ENCODE data around the gene SLC3A2.
A peak's percentile ranks its signal among the peaks of the same experiment; 100 is the strongest.
"Not testable (repeated sequence)": the region's sequence is repeated elsewhere in the genome, so short reads cannot be mapped to it uniquely, and the experiment has no call there.

The SLC3A2 gene

DNA sequence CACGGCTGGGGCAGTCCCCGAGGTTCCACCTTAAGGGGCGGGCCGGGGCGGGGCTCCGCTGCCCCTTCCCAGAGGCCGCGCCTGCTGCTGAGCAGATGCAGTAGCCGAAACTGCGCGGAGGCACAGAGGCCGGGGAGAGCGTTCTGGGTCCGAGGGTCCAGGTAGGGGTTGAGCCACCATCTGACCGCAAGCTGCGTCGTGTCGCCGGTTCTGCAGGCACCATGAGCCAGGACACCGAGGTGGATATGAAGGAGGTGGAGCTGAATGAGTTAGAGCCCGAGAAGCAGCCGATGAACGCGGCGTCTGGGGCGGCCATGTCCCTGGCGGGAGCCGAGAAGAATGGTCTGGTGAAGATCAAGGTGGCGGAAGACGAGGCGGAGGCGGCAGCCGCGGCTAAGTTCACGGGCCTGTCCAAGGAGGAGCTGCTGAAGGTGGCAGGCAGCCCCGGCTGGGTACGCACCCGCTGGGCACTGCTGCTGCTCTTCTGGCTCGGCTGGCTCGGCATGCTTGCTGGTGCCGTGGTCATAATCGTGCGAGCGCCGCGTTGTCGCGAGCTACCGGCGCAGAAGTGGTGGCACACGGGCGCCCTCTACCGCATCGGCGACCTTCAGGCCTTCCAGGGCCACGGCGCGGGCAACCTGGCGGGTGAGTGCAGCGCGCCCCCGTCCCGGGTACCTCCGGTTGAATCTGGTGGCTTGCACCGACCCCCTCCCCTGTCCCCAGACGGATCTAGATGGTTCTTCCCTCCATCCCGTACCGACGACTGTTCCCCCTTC is at the start of gene SLC3A2:
Gene SLC3A2 (plus strand): TSS at position 94 of the 776 bp plus-strand sequence. CDS start 128 bp downstream, at position 222.
- DNase-seq (ENCODE audit: low read depth): peak; percentile 74

DNA sequence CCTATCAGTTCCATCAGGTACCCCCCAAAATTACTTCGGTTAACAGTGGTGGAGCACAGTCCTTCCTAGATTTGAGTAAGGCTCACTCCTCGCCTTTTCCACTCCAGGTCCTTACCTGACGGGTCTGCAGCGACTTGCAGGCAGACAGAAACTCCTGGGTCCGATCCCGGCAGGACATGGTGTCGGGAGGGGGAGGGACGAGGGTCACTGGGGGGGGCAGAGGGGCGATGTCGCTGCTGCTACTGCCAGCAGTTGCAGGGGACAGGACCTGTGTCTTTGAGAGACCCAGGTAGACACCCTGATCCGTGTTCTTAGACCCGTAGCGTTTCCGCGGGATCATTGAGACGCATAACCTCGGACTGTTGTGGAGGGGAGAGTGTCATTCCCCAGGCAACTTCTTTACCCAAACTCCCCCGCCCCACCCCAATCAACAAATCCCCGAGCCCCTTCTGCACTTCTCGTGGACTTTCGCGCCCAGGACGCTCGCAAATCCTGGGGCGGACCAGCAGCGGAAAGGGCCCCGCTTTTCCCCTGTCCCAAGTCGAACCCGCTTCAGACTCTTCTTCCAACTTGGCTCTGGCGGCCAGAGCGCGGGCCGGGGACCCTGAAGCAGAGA is 49.7 kb upstream of the SLC3A2 start:
- no peak for DNase-seq (ENCODE audit: low read depth)

DNA sequence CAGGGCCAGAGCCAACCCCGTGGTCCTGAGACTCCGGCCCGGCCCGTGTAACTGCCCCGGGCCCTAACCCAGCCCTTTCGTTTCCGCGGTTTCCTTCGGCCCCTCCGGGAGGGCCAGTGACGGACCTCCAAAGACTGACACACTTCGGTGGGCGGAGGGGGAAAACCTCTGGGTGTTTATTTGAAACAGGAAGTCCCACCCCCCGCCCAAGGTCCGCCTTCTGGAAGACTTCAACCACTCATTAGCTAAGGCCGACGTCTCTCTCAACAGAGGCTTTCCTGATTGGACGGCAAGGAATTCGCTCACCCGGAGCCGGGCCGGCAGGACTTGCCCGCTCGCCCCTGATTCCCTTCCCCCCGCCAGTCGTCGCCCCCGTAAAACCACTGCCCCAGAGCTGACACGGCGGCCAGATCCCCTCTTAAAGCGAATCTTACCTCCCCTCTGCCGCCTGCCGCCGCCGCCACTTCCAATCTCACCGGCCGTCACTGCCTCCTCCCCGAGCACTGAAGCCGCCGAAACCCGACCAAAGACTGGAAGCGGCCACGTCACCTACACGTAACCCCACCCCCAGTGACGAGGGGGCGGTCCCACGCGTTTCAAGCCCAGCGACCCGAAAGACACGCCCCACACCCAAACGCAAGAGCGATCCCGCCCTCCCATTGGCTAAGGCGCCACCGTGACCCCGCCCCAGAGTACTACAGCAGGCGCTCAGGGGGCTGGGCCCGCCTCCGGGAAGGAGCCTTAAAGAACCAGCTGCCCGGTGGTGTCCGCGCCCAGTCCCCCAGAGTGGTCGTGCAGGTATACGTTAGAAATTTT is 49.0 kb upstream of the SLC3A2 start, which contains the start of gene STX5:
Gene STX5 (minus strand): TSS at position 532 of the 816 bp plus-strand sequence. CDS start 808 bp downstream, outside the sequence.
- peak; percentile 100 for DNase-seq (ENCODE audit: low read depth)

DNA sequence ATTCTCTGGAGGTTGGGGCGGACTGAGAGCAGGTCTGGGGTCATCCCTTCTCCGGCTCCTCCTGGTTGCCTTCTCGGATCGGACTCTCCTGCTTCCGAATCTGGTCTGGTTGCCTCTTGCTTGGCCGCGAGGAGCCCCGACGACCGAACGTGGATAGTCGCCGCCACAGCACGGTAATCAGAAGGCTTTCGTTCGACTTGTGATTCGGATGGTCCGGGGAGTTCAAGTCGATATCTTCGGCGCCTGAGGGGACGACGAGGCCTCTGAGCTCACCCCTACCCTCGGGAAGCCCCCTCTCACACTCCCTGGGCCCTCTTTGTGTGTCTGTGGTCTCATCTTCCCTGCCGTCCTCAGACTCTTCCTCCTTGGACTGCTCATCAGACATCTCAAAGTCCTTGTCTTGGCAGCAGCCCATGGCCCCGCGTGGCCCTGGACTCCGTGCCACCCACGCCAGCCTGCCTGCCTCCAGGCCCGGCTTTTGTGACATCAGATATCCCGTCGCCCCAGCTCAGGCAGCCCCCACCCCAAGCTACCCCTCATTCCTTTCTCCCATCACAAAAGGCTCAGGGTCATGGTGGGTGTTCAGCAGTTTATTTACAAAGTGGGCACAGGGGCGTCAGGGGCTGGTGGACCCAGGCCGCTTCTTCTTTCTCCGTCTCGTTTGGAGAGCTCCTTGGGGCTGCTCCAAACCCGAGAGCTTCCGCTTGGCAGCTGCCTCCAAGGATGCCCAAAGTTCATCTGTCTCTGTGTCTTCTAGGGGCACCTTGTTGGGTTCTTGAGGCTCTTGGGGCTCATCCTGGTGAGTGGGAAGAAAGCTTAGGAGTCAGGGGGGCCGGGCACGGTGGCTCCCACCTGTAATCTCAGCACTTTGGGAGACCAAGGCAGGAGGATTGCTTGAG is 48.1 kb upstream of the SLC3A2 start, which contains the start of gene TEX54:
Gene TEX54 (minus strand): TSS at position 506 of the 899 bp plus-strand sequence.
- DNase-seq (ENCODE audit: low read depth): no peak

DNA sequence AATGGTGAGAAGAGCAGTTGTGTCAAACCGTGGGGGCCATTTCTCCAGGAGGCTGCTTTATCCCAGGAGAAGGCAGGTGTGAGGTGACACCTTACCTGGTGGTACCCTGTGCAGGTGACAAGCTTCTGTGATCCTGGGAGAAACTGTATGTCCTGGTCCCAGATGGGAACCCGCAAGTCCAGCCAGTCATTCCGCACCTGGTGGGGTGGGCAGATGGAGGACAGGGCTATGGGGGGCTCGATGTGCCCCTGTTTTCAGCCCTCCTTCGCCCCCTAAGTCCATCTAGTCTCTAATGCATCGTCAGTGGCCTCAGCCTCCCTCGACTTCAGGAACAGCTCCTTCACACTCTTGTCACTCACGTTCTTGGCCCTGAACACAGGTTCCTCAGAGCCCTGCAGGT is 45.4 kb upstream of the SLC3A2 start:
- DNase-seq (ENCODE audit: low read depth): no peak

DNA sequence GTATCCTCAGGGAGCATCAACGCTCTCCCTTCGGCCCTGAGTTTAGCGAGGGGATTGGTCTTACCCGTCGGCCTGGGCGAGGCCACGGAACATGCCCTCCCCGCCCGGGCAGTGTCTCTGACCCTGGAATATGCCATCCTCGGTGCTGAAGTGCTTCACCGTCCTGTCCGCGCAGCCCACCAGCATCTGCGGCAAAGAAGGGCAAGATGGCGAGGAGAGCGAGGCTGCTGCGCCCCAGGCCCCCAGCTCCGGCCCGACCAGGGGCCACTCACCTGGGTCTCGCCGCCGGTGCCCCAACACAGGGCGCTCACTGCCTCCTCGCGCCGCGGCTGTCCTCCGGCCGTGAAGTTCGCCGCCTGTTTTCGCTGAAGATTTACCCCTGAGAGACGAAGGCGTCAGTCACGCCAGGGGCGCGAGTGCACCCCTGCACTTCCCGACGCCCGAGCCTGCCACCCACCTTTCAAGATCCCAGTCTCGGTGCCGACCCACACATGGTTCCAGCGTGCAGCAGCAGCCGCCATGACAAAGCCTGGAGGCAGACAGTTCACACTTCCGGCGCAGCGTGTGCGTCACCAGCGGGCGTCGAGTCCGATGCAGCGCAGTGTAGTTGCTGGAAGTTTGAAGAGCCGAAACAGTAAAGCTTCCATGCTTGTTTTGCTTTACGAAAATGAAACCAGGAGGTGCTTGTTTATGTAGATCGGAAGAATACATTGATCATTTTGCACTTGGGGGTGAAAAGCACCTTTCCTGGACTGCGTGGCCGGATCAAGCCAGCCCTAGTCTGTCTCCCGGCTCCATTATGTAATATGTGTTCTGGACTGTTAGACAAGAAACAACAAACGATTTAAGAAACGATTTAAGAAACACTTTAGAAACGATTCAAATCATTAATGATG is 41.4 kb upstream of the SLC3A2 start, which contains the start of gene WDR74:
Gene WDR74 (minus strand): TSS at position 541 of the 896 bp plus-strand sequence. CDS start 20 bp downstream, at position 521.
- peak; percentile 82 for DNase-seq (ENCODE audit: low read depth)

DNA sequence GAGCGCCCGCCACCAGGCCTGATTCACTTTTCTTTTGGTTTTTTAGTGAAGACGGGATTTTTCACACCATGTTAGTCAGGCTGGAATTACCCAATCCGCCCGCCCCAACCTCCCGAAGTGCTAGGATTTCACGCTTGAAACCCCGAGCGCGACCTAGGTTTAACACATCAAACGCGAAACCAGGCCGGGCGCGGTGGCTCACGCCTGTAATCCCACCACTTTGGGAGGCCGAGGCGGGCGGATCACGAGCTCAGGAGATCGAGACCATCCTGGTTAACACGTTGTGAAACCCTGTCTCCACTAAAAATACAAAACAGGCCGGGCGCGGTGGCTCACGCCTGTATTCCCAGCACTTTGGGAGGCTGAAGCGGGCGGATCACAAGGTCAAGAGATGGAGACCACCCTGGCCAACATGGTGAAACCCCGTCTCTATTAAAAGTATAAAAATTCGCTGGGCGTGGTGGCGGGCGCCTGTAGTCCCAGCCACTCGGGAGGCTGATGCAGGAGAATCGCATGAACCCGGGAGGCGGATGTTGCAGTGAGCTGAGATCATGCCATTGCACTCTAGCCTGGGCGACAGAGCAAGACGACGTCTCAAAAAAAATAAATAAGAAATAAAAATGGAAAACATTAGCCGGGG is 39.9 kb upstream of the SLC3A2 start:
- peak; percentile 71 for DNase-seq (ENCODE audit: low read depth)

DNA sequence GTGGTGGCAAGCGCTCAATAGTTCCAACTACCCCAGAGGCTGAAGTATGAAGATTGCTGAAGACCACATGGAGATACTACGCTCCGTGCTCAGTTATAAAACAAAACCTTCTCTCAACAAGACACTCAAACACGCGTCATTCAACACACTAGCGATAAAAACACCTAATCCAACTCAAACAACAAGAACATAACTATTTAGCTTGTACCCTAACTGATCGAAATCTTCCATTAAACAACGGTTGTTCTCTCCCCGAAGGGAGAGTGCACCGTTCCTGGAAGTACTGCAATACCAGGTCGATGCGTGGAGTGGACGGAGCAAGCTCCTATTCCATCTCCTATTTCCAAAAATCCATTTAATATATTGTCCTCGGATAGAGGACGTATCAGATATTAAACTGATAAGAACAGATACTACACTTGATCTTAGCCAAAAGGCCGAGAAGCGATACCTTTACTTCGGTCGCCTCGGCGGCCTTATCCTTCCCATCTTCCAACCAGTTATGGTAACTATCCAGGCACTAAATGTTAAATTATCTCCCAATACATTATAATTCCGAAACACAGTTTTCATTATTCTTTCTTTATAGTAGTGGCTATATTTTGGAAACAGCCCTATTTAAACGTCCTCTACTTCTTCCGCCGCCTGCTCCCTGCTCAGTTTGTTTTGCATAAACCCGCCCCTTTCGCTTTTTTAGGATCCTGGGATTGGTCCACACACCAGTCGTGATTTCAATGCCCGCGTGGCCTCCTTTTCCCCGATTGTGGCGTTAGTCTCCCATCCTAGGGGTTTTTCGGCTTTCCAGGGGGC is 39.1 kb upstream of the SLC3A2 start:
- peak; percentile 72 for DNase-seq (ENCODE audit: low read depth)

DNA sequence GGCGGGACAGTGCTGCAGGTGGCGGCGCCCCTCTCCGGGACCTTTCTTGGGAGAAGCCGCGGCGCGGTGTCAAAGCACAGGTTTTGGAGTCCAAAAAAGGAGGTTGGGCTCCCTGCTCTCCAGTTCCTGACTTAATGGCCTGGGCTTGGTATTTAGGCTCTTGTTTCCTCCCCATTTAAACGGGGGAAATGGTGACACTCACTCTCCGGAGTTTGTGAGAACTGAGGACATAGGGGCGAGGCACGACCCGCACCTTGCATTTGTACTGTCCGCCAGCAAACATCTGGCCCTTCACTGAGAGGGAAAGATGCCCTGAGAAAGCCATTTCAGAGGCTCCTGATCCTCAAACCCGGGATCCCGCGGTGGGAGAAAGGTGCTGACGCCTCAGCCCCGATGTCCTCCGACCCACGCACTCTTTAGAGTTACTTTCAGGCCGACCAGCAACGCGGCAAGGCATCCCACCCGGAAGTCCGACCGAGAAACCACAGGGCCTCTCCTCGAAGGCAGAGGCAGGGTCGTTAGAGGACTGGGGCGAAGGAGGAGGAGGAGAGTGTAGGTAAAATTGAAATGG is 38.4 kb upstream of the SLC3A2 start:
- peak; percentile 23 for DNase-seq (ENCODE audit: low read depth)

DNA sequence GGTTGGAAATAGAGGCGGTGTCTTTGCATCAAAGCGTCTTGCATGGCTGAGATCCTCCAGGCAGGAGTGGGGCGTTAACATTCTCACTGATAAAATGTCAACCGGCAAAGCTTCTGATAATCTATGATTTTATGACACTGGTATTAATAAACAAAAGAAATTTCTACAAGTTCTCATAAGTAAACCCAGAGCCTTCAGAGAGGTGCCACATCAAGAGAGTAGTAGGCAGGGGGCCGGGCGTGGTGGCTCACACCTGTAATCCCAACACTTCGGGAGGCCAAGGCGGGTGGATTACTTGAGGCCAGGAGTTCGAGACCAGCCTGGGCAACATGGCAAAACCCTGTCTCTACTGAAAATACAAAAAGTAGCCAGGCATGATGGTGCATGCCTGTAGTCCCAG is 37.8 kb upstream of the SLC3A2 start:
- not testable (repeated sequence) for DNase-seq (ENCODE audit: low read depth)

DNA sequence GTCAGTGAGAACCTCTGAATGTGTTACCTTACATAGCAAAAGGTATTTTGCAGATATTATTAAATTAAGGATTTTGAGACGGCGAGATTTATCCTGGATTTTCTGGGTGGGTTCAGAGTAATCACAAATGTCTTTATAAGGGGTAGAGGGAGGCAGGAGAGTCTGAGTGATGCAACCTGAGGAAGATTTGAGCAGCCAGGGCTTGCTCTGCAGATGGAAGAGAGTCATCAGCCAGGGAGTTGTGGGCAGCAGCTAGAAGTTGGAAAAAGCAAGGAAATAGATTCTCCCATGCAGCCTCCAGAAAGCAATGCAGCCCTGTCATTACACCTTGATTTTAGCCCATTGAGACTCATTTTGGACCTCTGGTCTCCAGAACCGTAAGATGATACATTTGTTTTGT is 37.2 kb upstream of the SLC3A2 start:
- DNase-seq (ENCODE audit: low read depth): no peak

DNA sequence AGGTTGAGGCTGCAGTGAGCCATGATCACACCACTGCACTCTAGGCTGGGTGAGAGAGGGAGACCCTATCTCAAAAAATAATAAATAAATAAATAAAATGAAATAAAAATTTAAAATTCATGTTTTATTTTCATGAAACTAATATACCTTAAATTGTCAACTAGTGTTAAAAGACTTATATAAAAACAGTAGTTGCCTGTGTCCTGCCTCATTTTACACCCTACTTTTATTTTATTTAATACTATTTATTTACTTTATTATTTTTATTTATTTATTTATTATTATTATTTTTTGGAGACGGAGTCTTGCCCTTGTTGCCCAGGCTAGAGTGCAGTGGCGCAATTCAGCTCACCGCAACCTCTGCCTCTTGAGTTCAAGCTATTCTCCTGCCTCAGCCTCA is 36.5 kb upstream of the SLC3A2 start:
- DNase-seq (ENCODE audit: low read depth): no peak

DNA sequence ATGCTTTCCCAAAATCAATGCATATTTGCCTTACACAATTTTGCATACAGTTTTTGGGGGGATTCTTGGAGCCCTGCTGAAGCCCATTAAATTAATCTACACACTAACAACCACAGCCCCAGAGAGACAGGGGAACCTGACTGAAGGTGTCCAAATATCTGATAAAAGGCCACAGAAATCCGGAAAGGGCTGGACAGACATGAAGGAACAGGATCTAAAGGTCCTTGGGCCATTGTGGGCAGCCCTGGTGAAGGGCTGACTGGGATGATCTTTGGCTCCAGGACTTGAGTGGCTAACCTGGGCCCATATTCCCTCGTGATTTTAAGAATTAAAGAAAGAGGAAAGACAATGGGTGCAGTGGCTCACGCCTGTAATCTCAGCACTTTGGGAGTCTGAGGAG is 34.5 kb upstream of the SLC3A2 start:
- DNase-seq (ENCODE audit: low read depth): no peak

DNA sequence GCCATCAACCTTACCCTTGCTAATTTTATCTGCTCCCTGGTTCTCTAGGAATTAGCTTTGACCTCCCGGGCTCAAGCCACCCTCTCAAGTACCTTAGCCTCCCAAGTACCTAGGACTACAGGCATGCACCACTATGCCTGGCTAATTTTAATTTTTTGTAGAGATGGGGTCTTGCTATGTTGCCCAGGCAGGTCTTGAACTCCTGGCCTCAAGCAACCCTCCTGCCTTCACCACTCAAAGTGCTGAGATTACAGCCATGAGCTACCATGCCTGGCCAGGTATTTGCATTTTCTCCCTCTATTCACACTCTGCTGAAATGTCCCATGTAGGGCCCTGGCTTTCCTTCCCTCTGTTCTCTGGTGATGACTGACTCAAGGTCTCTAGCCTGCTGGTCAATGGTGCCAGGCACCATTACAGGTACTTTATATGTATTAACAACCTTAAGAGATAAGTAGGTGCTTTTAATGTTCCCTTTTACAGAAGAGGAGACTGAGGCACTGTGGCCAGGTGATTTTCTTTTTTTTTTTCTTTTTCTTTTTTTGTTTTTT is 32.9 kb upstream of the SLC3A2 start:
- no peak for DNase-seq (ENCODE audit: low read depth)

DNA sequence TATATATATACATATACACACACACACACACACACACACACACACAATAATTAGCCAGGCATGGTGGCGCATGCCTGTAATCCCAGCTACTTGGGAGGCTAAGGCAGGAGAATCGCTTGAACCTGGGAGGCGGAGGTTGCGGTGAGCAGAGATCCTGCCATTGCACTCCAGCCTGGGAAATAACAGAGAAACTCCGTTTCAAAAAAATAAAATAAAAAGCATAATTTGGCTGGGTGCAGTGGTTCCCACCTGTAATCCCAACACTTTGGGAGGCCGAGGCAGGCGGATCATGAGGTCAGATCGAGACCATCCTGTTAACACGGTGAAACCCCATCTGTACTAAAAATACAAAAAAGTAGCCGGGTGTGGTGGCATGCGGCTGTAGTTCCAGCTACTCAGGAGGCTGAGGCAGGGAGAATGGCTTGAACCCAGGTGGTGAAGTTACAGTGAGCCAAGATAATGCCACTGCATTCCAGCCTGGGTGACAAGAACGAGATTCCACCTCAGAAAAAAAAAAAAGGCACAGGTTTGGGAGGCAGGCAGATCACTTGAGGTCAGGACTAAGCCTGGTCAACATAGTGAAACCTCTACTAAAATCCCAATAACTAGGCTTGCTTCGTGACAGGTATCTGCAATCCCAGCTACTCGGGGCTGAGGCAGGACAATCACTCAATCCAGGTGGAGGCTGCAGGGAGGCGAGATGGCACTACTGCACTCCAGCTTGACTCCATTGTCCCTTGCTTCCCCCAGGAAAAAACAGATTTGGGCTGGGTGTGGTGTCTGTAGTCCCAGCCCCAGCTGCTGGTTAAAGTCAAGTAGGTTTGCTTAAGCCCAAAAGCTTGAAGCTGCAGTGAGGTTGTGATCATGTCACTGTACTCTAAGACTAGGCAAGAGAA is 29.5 kb upstream of the SLC3A2 start:
- no peak for DNase-seq (ENCODE audit: low read depth)

DNA sequence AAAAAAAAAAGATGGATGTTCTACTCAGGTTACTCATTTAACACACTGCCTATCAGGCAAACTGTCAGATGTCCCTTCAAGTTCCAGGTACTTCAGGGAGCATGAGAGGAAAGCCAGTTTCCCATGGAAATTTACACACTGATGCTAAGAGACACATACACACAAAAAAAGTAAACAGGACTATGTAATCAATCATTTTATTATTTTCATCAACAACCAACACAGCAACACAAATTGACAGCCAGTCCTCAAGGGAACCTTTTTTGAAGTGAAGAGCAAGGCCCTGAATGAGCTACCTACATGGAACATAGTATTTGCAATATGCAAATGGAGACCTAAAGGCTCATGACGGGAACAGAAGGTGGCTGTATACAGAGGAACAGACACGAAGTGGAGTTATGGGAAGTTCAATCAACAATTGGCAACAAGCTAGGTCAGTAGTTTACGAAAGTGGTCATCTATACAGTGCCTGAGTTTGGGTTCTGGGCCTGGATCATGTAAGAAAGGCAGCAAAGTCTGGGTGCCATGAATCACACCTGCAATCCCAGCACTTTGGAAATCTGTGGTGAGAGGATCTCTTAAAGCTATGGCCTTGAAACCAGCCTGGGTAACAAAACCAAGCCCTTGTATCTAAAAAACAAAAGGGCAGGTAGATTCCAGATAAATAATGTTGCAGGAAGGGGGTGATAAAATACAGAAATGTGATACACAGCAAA is 28.7 kb upstream of the SLC3A2 start:
- DNase-seq (ENCODE audit: low read depth): no peak
